Measurements from ENCODE around the gene TMEM63C.
"Not testable (repeated sequence)": the region's sequence is repeated elsewhere in the genome, so short reads cannot be mapped to it uniquely, and the experiment has no call there.

TMEM63C gene

GRCh38 chr14:77172916-77173315 lies 8.7 kb upstream of the TMEM63C start:
- FAIRE-seq (no peak), DNase-seq (ENCODE audit: insufficient read length, low spot score) (no peak)
- TF ChIP-seq POLR2A (IDR thresholded peaks at IDR 0.05; ENCODE audit: low read depth, low read length), result no peak

- not testable (repeated sequence) for FAIRE-seq; DNase-seq (ENCODE audit: insufficient read length, low spot score)
Measured at GRCh38 chr14:77173911-77174617, 7.5 kb upstream of the TMEM63C start.

DNA sequence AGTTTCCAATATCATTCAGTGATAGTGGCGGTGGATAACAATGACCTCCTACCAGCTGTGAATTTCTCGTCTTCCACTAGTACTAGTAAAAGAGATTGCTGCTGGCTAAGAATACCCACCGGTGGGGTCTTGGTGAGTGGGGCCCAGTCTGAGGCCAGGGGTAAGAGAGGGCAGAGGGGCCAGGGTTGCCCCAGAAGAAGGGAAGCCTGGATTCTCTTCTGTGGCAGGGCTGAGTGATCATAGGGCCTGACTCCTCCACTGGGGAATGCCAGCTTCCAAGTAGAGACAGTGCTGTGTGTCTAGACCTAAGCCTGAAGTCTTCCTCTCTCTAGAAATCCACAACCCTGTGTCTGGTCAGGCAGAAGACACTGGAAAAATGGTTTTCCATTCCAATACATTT lies 5.8 kb upstream of the TMEM63C start:
- TF ChIP-seq POLR2A (IDR thresholded peaks at IDR 0.05; ENCODE audit: low read depth, low read length), result no peak
- no peak for DNase-seq (ENCODE audit: insufficient read length, low spot score)
- no peak for FAIRE-seq

DNA sequence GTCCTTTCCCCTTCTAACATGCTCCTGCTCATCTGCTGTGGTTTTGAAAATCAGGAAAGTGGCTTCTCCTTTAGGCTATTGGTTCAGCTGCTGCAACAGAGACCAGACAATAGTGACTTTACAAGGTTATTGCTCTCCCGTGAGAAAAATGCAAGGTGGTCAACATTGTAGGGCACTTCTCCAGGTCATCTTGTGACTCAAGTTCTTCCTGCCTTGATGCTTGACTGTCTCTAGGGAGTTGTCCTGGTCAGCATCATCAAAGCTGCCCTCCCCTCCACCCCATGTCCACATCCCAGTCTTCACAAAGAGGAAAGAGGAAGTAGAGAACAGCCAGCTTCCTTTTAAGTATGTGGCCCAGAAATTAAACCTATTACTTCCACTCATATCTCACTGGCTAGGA lies 3.9 kb upstream of the TMEM63C start:
- DNase-seq (ENCODE audit: insufficient read length, low spot score) (no peak), FAIRE-seq (no peak)
- TF ChIP-seq POLR2A (IDR thresholded peaks at IDR 0.05; ENCODE audit: low read depth, low read length), result no peak

DNA sequence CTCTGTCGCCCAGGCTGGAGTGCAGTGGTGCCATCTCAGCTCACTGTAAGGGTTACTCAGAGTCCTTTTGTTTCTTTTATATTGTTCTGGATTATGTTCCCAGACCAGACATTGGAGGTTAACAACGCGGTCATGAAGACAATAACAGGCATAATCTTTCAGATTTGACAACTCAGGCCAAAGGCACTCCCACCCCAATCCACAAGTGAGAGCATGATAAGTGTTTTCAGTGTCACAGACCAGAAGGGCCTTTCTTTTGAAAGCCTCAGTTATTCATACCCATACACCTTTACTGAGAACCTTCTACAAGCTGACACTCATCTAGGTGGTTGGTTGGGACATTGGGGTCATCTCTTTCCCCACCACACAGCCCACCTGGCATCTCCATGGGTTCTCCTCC lies 2.9 kb upstream of the TMEM63C start:
- no peak for TF ChIP-seq POLR2A (IDR thresholded peaks at IDR 0.05; ENCODE audit: low read depth, low read length)
- FAIRE-seq, result no peak
- DNase-seq (ENCODE audit: insufficient read length, low spot score), result no peak

DNA sequence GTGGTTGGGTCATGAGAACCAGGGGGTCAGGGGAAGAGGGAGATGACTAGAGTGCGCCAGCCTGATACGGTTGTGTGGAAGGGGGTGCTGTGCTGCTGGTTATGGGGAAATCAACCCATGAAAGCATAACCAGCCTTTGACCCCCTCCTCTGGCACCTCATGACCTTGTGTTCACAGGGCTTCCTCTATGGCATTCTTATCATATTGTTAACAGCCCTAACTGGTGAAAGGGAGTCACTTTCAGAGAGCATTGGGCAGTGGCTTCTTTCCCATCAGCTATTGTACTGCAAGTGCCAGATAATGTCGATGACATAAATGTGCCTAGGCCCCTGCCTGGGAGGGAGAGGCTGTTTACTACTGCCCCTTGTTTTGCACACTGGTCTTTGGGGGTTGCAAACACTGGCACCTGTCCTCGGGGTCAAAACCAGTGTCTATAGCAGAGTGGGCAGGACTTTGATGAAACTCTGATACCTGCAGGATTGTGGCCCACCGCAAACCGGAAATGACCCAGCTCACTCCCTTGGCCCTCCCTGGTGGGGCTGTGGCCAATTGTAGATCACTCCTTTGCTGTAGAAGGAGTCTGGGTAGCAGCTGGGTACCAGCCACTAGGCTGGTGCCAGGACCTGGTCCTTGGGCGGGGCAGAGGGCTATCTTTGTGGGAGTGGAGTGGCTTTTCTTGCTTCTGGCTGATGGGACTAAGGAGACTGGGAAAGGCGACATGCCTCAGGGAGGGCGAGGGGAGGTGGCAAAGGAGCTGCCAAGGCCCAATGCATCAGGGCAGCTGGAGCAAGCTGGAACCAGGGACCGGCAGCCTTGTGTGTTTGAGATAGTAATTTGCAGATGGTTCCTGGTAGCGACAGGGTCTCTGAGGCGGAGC lies 634 bp upstream of the TMEM63C start:
- FAIRE-seq, result no peak
- no peak for DNase-seq (ENCODE audit: insufficient read length, low spot score)
- no peak for TF ChIP-seq POLR2A (IDR thresholded peaks at IDR 0.05; ENCODE audit: low read depth, low read length)

- FAIRE-seq, result no peak
- no peak for TF ChIP-seq POLR2A (IDR thresholded peaks at IDR 0.05; ENCODE audit: low read depth, low read length)
- DNase-seq (ENCODE audit: insufficient read length, low spot score), result no peak
Measured at GRCh38 chr14:77183896-77184295, 2.3 kb downstream of the TMEM63C start.

DNA sequence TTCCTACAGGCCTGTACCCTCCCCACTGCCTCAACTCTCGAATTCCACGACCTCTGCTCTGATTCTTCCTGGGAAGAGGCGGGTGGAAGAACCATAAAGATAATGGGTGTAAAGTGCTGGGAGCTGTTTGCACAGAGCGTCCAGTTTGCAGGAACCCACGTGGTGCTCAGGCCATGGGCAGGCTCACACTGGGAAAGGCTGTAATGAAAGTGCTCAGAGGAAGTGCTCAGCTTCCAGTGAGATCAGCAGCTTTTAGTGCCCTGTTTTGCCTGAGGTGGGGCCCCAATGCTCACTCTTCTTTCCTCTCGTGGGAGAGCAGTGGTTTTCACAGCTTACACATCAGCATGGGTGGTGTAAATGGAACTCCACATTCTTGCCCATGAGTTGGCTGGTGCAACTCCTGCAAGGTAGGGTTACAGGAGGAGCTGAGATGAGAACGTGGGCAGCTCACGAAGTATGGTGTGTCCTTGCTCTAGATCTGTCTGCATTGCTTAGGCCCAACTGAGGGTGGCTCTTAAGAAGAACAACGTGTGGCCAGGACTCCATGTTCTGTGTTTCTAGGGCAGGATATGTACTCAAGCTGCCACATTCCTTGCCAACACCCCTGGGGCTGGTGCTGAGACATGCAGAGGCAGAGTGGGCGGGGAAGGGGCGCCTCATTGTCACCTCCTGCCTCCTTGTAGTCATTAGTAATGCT lies 2.9 kb downstream of the TMEM63C start:
- DNase-seq (ENCODE audit: insufficient read length, low spot score) (no peak), FAIRE-seq (no peak)
- no peak for TF ChIP-seq POLR2A (IDR thresholded peaks at IDR 0.05; ENCODE audit: low read depth, low read length)

DNA sequence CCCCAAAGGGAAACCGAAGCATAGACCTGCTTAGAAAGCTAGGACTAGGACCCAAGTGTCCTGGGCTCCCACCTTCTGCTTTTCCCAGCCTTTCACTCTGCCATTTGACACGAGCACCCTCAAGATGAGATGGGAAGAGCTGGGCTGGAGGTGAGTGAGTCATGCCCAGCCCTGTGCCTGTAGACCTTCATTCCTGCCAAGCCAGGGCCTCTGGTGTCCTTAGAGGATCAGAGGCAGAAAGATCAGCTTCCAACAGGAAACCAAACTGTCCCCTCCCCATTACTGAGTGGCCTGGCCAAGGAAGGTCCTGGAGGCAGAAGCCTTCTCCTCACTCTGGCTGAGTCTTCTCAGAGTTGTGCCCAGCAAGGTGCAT lies 3.5 kb downstream of the TMEM63C start:
- FAIRE-seq, result no peak
- no peak for TF ChIP-seq POLR2A (IDR thresholded peaks at IDR 0.05; ENCODE audit: low read depth, low read length)
- DNase-seq (ENCODE audit: insufficient read length, low spot score), result no peak

GRCh38 chr14:77186911-77187648 lies 5.5 kb downstream of the TMEM63C start:
- no peak for TF ChIP-seq POLR2A (IDR thresholded peaks at IDR 0.05; ENCODE audit: low read depth, low read length)
- DNase-seq (ENCODE audit: insufficient read length, low spot score) (peak; percentile 15), FAIRE-seq (peak; percentile 43)

GRCh38 chr14:77187649-77188012 lies 6.0 kb downstream of the TMEM63C start:
- FAIRE-seq (no peak), DNase-seq (ENCODE audit: insufficient read length, low spot score) (no peak)
- TF ChIP-seq POLR2A (IDR thresholded peaks at IDR 0.05; ENCODE audit: low read depth, low read length), result no peak

- FAIRE-seq (no peak), DNase-seq (ENCODE audit: insufficient read length, low spot score) (no peak)
- no peak for TF ChIP-seq POLR2A (IDR thresholded peaks at IDR 0.05; ENCODE audit: low read depth, low read length)
Measured at GRCh38 chr14:77189479-77189878, 7.9 kb downstream of the TMEM63C start.

- TF ChIP-seq POLR2A (IDR thresholded peaks at IDR 0.05; ENCODE audit: low read depth, low read length), result no peak
- FAIRE-seq, result no peak
- DNase-seq (ENCODE audit: insufficient read length, low spot score), result no peak
Measured at GRCh38 chr14:77190977-77191376, 9.4 kb downstream of the TMEM63C start.

- TF ChIP-seq POLR2A (IDR thresholded peaks at IDR 0.05; ENCODE audit: low read depth, low read length), result no peak
- DNase-seq (ENCODE audit: insufficient read length, low spot score) (no peak), FAIRE-seq (no peak)
Measured at GRCh38 chr14:77194706-77195105, 13.1 kb downstream of the TMEM63C start.

All from H54 (cell line).